Nasal cavity respiratory epithelium epithelial cell of viscerocranial mucosa (primary cell): ENCODE results near the gene MCU. TPM values are rescaled to one million over a fixed set of nuclear protein-coding genes. Genes with fewer than 3 reads are reported as not detected.

Experiments used
- total RNA-seq: library from RNA; depleted of rRNA; stranded (reverse); fragments of >200 nt; gene quantifications from 2 replicates; pipeline ENCODE4 v1.2.3, GENCODE V29; 2014

MCU gene, protein sequence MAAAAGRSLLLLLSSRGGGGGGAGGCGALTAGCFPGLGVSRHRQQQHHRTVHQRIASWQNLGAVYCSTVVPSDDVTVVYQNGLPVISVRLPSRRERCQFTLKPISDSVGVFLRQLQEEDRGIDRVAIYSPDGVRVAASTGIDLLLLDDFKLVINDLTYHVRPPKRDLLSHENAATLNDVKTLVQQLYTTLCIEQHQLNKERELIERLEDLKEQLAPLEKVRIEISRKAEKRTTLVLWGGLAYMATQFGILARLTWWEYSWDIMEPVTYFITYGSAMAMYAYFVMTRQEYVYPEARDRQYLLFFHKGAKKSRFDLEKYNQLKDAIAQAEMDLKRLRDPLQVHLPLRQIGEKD
- total RNA-seq, result 33.1 and 43.4 TPM in 2 replicates

DNA sequence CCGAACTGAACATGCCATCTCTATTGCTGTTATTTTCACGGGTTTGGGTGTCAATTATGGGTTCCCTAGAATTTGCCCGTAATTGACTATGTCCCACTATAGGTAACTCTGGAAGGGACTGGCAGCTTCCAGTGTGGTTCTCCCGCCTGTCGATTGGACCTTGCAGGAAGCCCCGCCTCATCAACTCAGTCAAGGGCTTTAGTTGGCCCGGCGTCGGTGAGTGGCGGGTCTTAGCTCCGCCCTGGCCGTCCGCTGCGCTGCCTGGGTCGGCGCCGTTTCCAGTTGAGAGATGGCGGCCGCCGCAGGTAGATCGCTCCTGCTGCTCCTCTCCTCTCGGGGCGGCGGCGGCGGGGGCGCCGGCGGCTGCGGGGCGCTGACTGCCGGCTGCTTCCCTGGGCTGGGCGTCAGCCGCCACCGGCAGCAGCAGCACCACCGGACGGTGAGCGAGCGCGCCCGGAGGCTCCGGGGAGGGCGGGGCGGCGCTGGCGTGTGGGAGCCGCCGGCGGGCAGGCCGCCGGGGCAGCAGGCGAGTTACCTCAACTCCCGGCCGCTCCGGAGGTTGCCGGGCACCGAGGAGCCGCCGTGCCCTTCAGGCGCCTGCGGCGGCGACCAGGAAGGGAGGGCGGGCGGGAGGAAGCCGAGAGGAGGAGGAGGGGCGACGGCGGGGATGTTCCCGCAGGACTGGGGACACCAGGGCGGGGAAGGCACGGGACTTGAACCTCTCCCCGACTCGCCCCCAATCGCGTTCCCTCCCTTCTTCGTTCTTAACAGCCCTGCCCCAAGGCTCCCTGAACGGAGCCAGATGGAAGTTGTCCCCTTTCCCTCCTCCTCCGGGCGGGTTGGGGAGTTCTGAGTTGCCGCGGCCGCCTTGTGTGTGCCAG, at the start of gene MCU:
Gene MCU, plus strand, starts transcription at position 281 of the 881 bp plus-strand sequence. Its CDS starts 9 bp downstream, at position 290.

DNA sequence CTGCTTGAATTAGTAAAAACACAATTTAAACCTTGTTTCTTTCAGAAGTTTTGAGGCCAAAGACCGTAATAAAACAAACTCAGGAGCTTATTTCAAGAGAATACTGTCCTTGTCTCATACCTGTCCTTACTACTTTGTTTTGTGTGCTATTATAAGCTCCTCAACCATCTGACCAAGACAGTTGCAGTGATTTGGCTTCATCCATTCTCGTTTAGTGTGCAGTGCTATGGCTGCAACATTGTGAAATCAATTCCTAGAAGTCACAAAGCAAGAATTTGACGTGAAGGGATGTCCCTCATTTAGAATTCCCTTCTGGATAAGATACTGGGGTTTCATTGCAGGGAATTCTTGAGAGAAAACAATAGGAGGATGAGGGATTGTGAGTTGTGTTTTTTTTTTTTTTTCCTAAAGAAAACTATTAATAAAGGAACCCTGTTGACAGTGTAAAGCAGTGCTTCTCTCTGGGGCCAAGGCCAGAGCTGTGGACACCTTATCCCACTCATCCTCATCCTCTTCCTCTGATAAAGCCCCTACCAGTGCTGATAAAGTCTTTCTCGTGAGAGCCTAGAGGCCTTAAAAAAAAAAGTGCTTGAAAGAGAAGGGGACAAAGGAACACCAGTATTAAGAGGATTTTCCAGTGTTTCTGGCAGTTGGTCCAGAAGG, 201.3 kb downstream of the MCU start, which contains the start of gene OIT3:
Gene OIT3, plus strand, starts transcription at position 604 of the 663 bp plus-strand sequence. CDS start 60 bp downstream, outside the sequence.

Other genes with a start within 250 kb of the MCU start
- gene MICU1, start 66.1 kb upstream of the MCU start, total RNA-seq, result 22.2 and 24.2 TPM in 2 replicates
- 0.14 TPM in 1 of 2 replicates, not detected in the other for gene OIT3, start 201.6 kb downstream of the MCU start, total RNA-seq